Measurements from ENCODE around the gene STAT3.

The STAT3 gene

GRCh38 chr17:42359133-42359532 is 29.1 kb downstream of the STAT3 start:
- H3K4me3 ChIP-seq (ENCODE audit: low read length): no peak overlapping the region
- TF ChIP-seq ZNF274 (IDR thresholded peaks at IDR 0.05; ENCODE audit: low read depth, low read length): no peak

- H3K4me3 ChIP-seq (ENCODE audit: low read length): no peak overlapping the region
- no peak for TF ChIP-seq ZNF274 (IDR thresholded peaks at IDR 0.05; ENCODE audit: low read depth, low read length)
Observed at GRCh38 chr17:42358434-42358833, 29.8 kb downstream of the STAT3 start.

- H3K4me3 ChIP-seq (ENCODE audit: low read length): no peak overlapping the region
Observed at GRCh38 chr17:42354956-42355843, 33.0 kb downstream of the STAT3 start.

GRCh38 chr17:42348104-42348503 is 40.1 kb downstream of the STAT3 start:
- no peak for TF ChIP-seq ZNF274 (IDR thresholded peaks at IDR 0.05; ENCODE audit: low read depth, low read length)
- H3K4me3 ChIP-seq (ENCODE audit: low read length): no peak overlapping the region

More at GRCh38 chr17:42354956-42355843, 33.0 kb downstream of the STAT3 start:
- TF ChIP-seq ZNF274 (IDR thresholded peaks at IDR 0.05; ENCODE audit: low read depth, low read length): no peak

GRCh38 chr17:42347606-42348005 is 40.6 kb downstream of the STAT3 start:
- H3K4me3 ChIP-seq (ENCODE audit: low read length): no peak overlapping the region
- TF ChIP-seq ZNF274 (IDR thresholded peaks at IDR 0.05; ENCODE audit: low read depth, low read length): no peak

GRCh38 chr17:42347198-42347597 is 41.0 kb downstream of the STAT3 start:
- no peak overlapping the region for H3K4me3 ChIP-seq (ENCODE audit: low read length)
- TF ChIP-seq ZNF274 (IDR thresholded peaks at IDR 0.05; ENCODE audit: low read depth, low read length): no peak

- no peak for TF ChIP-seq ZNF274 (IDR thresholded peaks at IDR 0.05; ENCODE audit: low read depth, low read length)
- H3K4me3 ChIP-seq (ENCODE audit: low read length): no peak overlapping the region
Observed at GRCh38 chr17:42346481-42346880, 41.8 kb downstream of the STAT3 start.

GRCh38 chr17:42345396-42346073 is 42.7 kb downstream of the STAT3 start:
- no peak overlapping the region for H3K4me3 ChIP-seq (ENCODE audit: low read length)
- no peak for TF ChIP-seq ZNF274 (IDR thresholded peaks at IDR 0.05; ENCODE audit: low read depth, low read length)

GRCh38 chr17:42342242-42343008 is 45.8 kb downstream of the STAT3 start:
- TF ChIP-seq ZNF274 (IDR thresholded peaks at IDR 0.05; ENCODE audit: low read depth, low read length): no peak

GRCh38 chr17:42341568-42341967 is 46.7 kb downstream of the STAT3 start:
- TF ChIP-seq ZNF274 (IDR thresholded peaks at IDR 0.05; ENCODE audit: low read depth, low read length): no peak

More at GRCh38 chr17:42342242-42343008, 45.8 kb downstream of the STAT3 start:
- H3K4me3 ChIP-seq (ENCODE audit: low read length): no peak overlapping the region

GRCh38 chr17:42340691-42341127 is 47.5 kb downstream of the STAT3 start:
- no peak overlapping the region for H3K4me3 ChIP-seq (ENCODE audit: low read length)
- no peak for TF ChIP-seq ZNF274 (IDR thresholded peaks at IDR 0.05; ENCODE audit: low read depth, low read length)

More at GRCh38 chr17:42341568-42341967, 46.7 kb downstream of the STAT3 start:
- H3K4me3 ChIP-seq (ENCODE audit: low read length): no peak overlapping the region

GRCh38 chr17:42339221-42339620 is 49.0 kb downstream of the STAT3 start:
- TF ChIP-seq ZNF274 (IDR thresholded peaks at IDR 0.05; ENCODE audit: low read depth, low read length): no peak
- no peak overlapping the region for H3K4me3 ChIP-seq (ENCODE audit: low read length)

- TF ChIP-seq ZNF274 (IDR thresholded peaks at IDR 0.05; ENCODE audit: low read depth, low read length): no peak
- H3K4me3 ChIP-seq (ENCODE audit: low read length): no peak overlapping the region
Observed at GRCh38 chr17:42338427-42338985, 49.7 kb downstream of the STAT3 start.

- TF ChIP-seq ZNF274 (IDR thresholded peaks at IDR 0.05; ENCODE audit: low read depth, low read length): no peak
- H3K4me3 ChIP-seq (ENCODE audit: low read length): no peak overlapping the region
Observed at GRCh38 chr17:42337442-42337841, 50.8 kb downstream of the STAT3 start.

Measured in GM08714 (cell line).